Nucleus accumbens (tissue), 56 donors: ENCODE measurements around the gene NEIL3.
"Not testable (repeated sequence)": the region's sequence is repeated elsewhere in the genome, so short reads cannot be mapped to it uniquely, and the experiment has no call there.

Experiments used
- DNase-seq, 56 donors: peaks; one replicate each; lab custom pipeline; 2025; lab: John Stamatoyannopoulos, UW

The NEIL3 gene

GRCh38 chr4:177297785-177298391 is 11.8 kb upstream of the NEIL3 start:
- no peak for DNase-seq

DNA sequence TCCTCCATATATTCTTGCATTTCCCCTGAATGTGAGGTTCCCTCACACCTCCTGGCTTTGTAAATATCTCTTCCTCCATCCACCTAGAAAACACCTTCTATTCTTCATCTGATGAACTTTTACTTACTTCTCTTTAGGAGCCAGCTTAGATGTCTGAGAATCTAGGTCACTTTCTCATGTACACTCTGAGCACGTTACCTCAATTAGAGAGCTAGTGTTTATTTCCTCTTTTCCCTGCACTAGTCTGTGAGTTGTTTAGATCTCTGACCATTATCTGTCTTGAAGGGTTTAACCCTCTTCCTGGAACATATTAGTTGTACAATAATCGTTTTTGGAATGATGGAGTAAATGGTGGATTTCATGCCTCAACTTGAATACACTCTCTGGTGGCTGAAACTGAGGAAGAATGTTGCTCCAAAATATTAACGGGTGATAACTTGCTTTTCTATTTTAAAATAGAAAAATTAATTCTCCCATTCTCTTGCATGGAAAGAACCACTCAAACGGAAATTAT is 8.5 kb upstream of the NEIL3 start:
- DNase-seq = no peak

DNA sequence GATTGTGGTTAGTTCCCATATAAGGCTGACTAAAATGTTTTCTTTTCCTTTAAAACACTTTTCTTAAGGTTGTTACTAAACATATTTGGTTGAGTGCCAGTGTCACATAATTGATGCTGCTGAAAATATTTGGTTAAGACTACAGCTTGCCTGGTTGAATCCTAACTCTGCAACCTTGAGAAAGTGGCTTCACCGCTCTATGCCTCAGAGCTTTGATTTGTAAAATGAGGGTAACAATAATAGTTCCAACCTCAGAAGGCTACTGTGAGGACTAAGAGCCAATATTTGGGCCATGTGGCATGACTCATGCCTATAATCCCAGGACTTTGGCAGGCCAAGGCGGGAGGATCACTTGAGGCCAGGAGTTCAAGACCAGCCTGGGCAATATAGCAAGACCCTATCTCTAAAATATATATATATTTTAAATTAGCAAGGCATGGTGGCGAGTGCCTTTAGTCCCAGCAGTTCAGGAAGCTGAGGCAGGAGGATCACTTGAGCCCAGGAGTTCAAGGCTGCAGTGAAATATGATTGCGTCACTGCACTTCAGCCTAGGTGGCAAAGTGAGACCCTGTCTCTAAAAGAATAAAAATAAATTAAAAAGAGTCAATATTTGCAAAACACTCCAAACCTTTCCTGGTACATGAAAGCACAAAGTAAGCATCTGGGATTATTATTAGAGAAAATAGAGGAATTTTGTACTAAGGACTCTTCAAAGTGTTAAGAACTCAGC is 7.1 kb upstream of the NEIL3 start:
- no peak for DNase-seq

GRCh38 chr4:177304094-177304493 is 5.6 kb upstream of the NEIL3 start:
- DNase-seq = no peak

- not testable (repeated sequence) for DNase-seq
These were observed 4.8 kb upstream of the NEIL3 start for GRCh38 chr4:177304864-177305263.

DNA sequence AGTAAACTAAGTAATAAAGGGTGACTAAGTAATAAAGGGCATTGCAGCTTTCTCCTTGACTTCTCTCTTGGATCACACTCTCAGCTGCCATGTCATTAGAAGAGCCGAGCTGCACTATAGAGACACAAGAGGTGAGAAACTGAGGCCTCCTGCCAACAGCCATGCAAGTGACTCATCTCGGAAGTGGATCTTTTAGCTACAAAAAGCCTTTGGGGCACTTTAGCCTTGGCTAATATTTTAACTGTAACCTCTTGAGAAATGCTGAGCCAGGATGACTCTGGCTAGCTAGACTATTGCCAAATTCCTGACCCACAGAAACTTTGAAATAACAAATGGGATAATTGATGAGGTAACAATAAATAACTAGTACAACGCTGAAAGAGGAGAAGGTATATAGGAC is 1.5 kb upstream of the NEIL3 start:
- peak in 1 of 56 donors; percentile 25 for DNase-seq

DNA sequence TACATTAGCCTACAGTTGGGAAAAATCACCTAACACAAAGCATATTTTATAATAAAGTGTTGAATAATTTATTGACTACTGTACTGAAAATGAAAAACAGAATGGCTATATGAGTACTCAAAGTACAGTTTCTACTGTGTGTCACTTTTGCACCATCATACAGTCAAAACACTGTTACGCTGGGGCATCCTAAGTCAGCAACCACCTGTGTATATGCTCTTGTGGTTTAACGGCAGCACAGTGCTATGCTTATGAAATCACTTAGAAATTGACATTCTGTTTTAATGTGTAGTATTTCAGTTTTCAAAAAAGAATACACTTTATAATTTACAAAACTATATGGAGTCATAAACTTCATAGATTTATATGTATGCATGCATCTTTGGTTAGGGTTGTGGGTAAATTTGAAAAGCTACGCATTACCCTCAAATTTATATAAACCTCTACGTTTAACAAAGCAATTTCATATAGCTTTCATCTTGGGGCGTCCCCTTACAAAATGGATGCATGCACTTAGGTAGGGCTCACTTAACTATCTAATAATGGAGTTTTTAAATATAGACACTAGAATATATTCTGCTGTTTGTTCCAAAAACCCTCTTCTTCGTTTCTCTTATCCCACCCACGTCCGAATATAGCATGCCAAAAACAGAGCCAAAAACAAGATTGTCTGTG is 690 bp upstream of the NEIL3 start:
- no peak for DNase-seq

GRCh38 chr4:177311589-177311988 is 1.9 kb downstream of the NEIL3 start:
- DNase-seq = no peak

- DNase-seq = no peak
These were observed 3.6 kb downstream of the NEIL3 start for GRCh38 chr4:177313263-177313662.

DNA sequence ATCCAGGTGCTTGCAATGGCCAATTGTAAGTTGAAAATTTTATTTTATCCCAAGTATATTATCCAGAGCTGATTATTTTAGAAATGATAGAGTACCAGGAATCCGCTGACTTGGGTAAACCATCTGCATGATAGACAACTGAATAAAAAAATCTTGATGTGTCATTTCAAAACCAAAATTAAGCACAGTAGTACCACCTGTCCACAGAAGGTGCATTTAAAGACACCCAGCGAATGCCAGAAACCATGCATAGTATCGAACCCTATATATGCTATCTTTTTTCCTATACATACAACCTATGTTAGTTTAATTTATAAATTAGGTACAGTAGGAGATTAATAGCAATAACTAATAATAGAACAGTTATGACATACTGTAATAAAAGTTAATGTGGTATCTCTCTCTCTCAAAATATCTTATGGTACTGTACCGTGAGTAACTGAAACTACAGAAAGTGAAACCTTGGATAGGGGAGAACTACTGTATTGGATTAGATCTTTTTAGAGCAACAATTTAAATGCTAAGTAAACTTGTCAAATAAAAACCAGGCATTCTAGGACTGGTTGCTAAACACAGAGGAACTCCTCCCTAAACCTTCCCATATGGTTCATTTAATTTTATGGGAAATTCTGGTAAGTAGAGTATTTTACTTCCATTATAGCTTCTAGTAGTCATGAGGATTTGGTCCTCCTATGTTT is 6.2 kb downstream of the NEIL3 start:
- DNase-seq = no peak

- DNase-seq = no peak
These were observed 11.0 kb downstream of the NEIL3 start for GRCh38 chr4:177320721-177321120.

DNA sequence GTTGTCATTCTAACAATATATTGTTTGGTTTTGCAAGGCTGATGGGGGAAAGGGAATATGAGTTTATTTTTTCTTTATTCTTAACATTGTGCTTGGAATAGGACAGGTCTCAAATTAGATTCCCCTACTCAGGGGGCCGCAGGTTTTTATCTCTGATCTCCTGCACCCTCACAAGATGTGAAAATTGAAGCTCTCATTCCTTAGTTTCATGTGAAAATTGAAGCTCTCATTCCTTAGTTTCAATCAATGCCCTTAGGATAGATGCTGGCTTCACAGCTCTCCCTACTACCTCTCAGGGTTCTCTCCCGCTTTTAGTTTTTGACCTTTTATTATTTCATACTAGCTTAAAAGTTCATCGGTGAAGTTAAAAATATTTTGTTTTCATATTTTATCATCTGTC is 12.0 kb downstream of the NEIL3 start:
- no peak for DNase-seq

DNA sequence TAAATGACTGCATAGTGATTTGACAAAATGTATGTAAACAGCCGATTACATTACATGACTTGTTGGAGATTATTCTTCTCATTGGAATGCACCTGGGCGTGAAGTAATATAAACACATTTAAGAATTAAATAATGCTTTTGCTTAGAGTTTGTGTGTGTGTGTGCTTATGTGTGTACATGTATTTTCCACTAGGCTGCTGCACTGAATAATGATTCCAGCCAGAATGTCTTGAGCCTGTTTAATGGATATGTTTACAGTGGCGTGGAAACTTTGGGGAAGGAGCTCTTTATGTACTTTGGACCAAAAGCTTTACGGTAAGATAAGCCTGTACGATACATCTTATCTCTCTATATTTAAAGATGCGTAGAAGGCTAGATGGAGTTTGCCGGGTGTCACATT is 12.6 kb downstream of the NEIL3 start:
- no peak for DNase-seq

DNA sequence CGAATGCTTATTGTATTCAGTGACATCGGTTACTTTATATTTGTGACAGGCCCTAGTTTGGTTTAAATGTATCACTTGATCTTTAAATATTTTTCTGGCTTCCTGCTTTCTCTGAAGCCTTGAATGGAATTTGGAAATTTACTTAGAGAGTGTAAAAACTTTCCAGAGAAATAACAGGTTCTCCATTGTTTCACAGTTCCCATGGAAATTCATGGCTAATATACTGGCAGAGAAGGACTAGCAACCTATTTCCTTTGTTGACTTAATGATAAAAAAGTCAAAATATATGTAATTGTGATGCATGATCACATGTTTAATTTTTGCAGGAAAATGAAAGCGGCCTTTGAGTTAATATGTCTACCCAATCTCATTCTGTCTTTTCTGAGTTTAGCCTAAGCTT is 13.2 kb downstream of the NEIL3 start:
- no peak for DNase-seq

DNA sequence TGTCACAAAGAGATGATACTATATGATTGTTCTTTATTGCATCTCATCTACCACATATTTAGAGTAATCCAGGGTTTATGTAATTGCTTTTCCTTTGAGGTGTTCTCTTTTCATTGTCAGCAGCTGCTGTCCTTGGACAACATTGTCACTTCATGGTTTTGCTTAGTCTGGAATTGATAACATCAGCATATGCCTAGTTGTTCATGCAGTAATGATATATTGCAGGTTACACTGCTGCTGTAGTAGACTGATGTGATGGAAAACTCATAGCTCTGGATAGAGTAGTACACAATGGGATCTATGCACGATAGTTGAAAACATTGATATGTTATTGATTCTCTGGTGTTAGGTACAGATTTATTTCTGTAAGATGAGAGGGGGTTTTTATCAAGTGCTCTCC is 13.7 kb downstream of the NEIL3 start:
- DNase-seq = no peak

DNA sequence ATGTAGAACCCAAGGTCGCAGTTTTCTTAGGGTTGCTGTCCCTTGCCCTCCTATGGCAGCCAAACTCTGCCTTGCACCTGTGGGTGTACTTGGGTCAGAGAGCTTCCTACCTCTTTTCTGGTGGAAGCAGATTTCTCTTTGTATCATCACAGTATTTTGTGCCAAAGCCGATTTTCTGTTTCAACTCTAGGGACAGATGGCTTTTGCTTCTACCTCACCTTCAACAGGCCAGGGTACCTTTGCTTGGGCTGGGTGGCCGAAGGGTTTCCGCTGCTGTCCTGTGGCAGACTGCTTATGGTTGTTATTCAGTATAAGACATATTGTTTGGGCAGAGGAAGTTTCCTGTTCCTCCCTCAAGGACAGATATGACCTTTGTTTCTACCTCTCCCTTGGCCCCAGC is 22.4 kb downstream of the NEIL3 start:
- DNase-seq = no peak

GRCh38 chr4:177339477-177340374 is 30.1 kb downstream of the NEIL3 start:
- DNase-seq = no peak

- DNase-seq = no peak
These were observed 38.7 kb downstream of the NEIL3 start for GRCh38 chr4:177348348-177348747.

DNA sequence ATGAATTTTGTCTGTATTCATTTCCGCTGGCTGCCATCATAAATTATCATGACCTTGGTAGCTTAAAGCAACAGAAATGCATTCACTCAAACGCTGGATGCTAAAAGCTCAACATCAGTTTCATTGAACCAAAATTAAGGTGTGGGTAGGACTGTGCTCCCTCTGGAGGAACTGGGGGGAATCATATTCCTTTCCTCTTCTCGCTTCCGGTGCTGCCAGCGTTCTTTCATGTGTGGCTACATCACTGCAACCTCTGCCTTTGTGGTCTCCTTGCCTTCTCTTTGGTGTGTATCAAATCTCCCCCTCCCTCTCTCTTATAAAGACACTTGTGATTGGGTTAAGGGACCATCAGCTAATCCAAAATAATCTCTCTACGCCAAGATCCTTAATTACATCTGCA is 39.5 kb downstream of the NEIL3 start:
- no peak for DNase-seq

DNA sequence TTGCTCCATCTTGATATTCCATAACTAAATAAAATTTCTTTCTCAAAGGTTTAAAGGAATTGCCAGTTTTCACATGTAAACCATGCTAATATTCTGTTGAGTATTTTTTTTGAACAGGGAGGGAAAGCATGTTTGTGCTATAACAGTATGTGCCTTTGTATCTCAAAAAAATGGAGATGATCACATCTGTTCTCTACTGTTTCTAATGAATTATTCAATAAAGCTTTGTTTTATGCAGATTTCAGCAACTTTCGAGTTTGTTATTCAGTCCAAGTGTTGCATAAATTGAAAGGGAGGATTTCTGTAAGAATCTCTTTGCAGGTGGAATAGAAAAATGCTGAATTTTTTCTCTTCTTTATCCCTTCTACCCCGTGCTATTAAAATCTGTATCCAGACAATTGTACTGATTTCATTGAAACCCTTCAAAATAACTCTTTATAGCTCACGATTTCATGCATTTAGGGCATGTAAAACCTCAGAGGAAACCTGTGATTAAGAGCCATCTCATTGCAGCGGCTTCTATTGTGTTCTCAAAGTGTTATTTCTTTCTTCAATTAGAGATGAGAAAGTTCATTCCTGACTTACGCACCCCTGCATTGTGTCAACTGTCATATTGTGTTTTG is 42.1 kb downstream of the NEIL3 start:
- peak in 1 of 56 donors; percentile 3 for DNase-seq
